ENCODE results near the gene SVEP1.

Gene SVEP1

GRCh38 chr9:110340306-110340705, 239.2 kb downstream of the SVEP1 start:
- no peak overlapping the region for H3K27ac ChIP-seq
- TF ChIP-seq CTCF (IDR thresholded peaks at IDR 0.05): no peak
- no peak overlapping the region for H3K4me3 ChIP-seq
- DNase-seq (ENCODE audit: low spot score): no peak

- H3K4me3 ChIP-seq: no peak overlapping the region
- no peak for TF ChIP-seq CTCF (IDR thresholded peaks at IDR 0.05)
- DNase-seq (ENCODE audit: low spot score): no peak
- no peak overlapping the region for H3K27ac ChIP-seq
Measured at GRCh38 chr9:110338143-110338542, 241.4 kb downstream of the SVEP1 start.

- H3K4me3 ChIP-seq: no peak within 1 kb of the TSS
- TF ChIP-seq CTCF (IDR thresholded peaks at IDR 0.05): no peak
- H3K27ac ChIP-seq: no peak within 1 kb of the TSS
- no peak for DNase-seq (ENCODE audit: low spot score)
Measured at GRCh38 chr9:110337727-110338126, 241.8 kb downstream of the SVEP1 start, which contains the start of gene TXNDC8. Gene TXNDC8, minus strand, starts transcription at chr9:110337863.

- no peak overlapping the region for H3K27ac ChIP-seq
- TF ChIP-seq CTCF (IDR thresholded peaks at IDR 0.05): no peak
- DNase-seq (ENCODE audit: low spot score): no peak
- no peak overlapping the region for H3K4me3 ChIP-seq
Measured at GRCh38 chr9:110336363-110336762, 243.2 kb downstream of the SVEP1 start.

- no peak for DNase-seq (ENCODE audit: low spot score)
- Histone ChIP-seq H3K4me3 (no peak overlapping the region), H3K27ac (no peak overlapping the region)
- TF ChIP-seq CTCF (IDR thresholded peaks at IDR 0.05): no peak
Measured at GRCh38 chr9:110334871-110335270, 244.7 kb downstream of the SVEP1 start.

- TF ChIP-seq CTCF (IDR thresholded peaks at IDR 0.05): no peak
- no peak for DNase-seq (ENCODE audit: low spot score)
- Histone ChIP-seq H3K4me3 (no peak overlapping the region), H3K27ac (no peak overlapping the region)
Measured at GRCh38 chr9:110334183-110334582, 245.4 kb downstream of the SVEP1 start.

- TF ChIP-seq CTCF (IDR thresholded peaks at IDR 0.05): no peak
- no peak overlapping the region for H3K4me3 ChIP-seq
Measured at GRCh38 chr9:110332766-110333165, 246.8 kb downstream of the SVEP1 start.

More at GRCh38 chr9:110332766-110333165, 246.8 kb downstream of the SVEP1 start:
- no peak for DNase-seq (ENCODE audit: low spot score)
- H3K27ac ChIP-seq: no peak overlapping the region

All from coronary artery (tissue), 2 donors.